ENCODE data around the gene MRPS17. TPM values are rescaled to one million over a fixed set of nuclear protein-coding genes. Genes with fewer than 3 reads are reported as not detected.

Gene MRPS17
- total and polyA plus RNA-seq, 2 donors (not counting 3 experiments of a cell fraction or from before 2014, with no cell fraction given), result 11.8 to 19.5 TPM

GRCh38 chr7:55965100-55965470, 13.4 kb downstream of the MRPS17 start:
- FAIRE-seq (no peak), DNase-seq (ENCODE audit: low read depth, low spot score) (no peak)
- intact Hi-C loops (cut with micrococcal nuclease), result loop anchor here (1.0 to 10.0 kb wide), 5 partner anchors 78 to 390 kb away; partner anchors contain the start of genes CHCHD2, VOPP1 and ZNF713

More at GRCh38 chr7:55965100-55965470, 13.4 kb downstream of the MRPS17 start:
- Histone ChIP-seq H3K4me2 (ENCODE audit: insufficient read depth, low read length) (peak overlapping the region; percentile 66), H3K4me3 (replicated peaks in 1 of 3; ENCODE audit: insufficient read depth in 1 of 3, low read depth in 1 of 3, low read length in 3 of 3) (peak overlapping the region; percentile 68 to 80 (median 77)), H2AFZ (ENCODE audit: low read depth, low read length) (peak overlapping the region; percentile 82), H4K20me1 (replicated peaks; ENCODE audit: control insufficient read depth, extremely low read depth, insufficient read depth, low read length) (no peaks in the 10 kb centered on the region), H3K79me2 (ENCODE audit: control insufficient read depth, insufficient read depth, low read length) (peaks cover 14% of the 10 kb centered on the region), H3K27ac (ENCODE audit: insufficient read depth, low read depth, low read length) (peak overlapping the region; percentile 64), H3K36me3 (ENCODE audit: control insufficient read depth in 2 of 2, extremely low read depth in 1 of 2, insufficient read depth in 2 of 2, low read length in 2 of 2) (peaks cover 0 to 3% of the 10 kb centered on the region in 2 experiments), H3K27me3 (ENCODE audit: control insufficient read depth in 2 of 2, insufficient read depth in 2 of 2, low read length in 2 of 2) (no peaks in the 10 kb centered on the region), H3K9me1 (replicated peaks; ENCODE audit: control insufficient read depth, extremely low read depth, insufficient read depth, low read length) (no peaks in the 10 kb centered on the region), H3K4me1 (ENCODE audit: control insufficient read depth, extremely low read depth, insufficient read depth, low read length) (no peaks in the 10 kb centered on the region), H3K9me3 (replicated peaks; ENCODE audit: control insufficient read depth, insufficient read depth, low read length) (no peaks in the 10 kb centered on the region), H3K9ac (replicated peaks; ENCODE audit: extremely low read depth, insufficient read depth, low read length) (peak overlapping the region; percentile 89)
- TF ChIP-seq GATA2 (IDR thresholded peaks at IDR 0.05; ENCODE audit: insufficient read depth, insufficient read length, low read depth, low read length) (no peak), EZH2 (IDR thresholded peaks at IDR 0.05; ENCODE audit: borderline replicate concordance, low read depth, low read length, severe bottlenecking) (no peak), POLR2A (IDR thresholded peaks at IDR 0.05; ENCODE audit: low read depth, low read length) (no peak), POLR2AphosphoS5 (IDR thresholded peaks at IDR 0.05; ENCODE audit: insufficient read depth, low read depth, low read length) (no peak), FOS (IDR thresholded peaks at IDR 0.05; ENCODE audit: borderline replicate concordance, insufficient read depth, low read length) (no peak), JUN (IDR thresholded peaks at IDR 0.05; ENCODE audit: borderline replicate concordance, insufficient read depth, insufficient read length, low read depth) (no peak), MYC (IDR thresholded peaks at IDR 0.05; ENCODE audit: low read depth, low read length) (no peak), CTCF (IDR thresholded peaks at IDR 0.05; ENCODE audit: extremely low read depth in 1 of 2, insufficient read depth in 1 of 2, low read depth in 1 of 2, low read length in 2 of 2) (no peak), MAX (IDR thresholded peaks at IDR 0.05; ENCODE audit: insufficient read depth, insufficient read length) (no peak)
- ChIA-PET POLR2A (interaction anchor here (0.6 to 1.2 kb wide), 4 partner anchors 10 to 128 kb away, joined by 3 read pairs; partner anchors contain the start of genes CCT6A, PHKG1 and PSPH), CTCF (interaction anchor here (0.9 to 3.2 kb wide), 7 partner anchors 19 to 371 kb away, joined by 3 to 52 read pairs (median 8); partner anchors contain the start of genes CCT6A, PHKG1 and PSPH)
- dilution Hi-C loops (cut with MboI; ENCODE audit: extremely low pct_ligation_motif_present, low sequenced_read_pairs), result no loop called here
- no TSS peak for BruUV-seq (replicated peaks)
